Embryonic facial prominence (tissue), 1 donor: ENCODE results near the gene ASB1.
A peak's percentile ranks its signal among the peaks of the same experiment; 100 is the strongest.

ENCODE experiments used
- DNase-seq: peaks from one replicate; pipeline ENCODE4 v3.0.0-alpha.2; 2016; ENCODE audit errors: extremely low spot score

Gene ASB1

GRCh38 chr2:238444242-238444641 lies 17.5 kb downstream of the ASB1 start:
- DNase-seq = no peak

GRCh38 chr2:238445409-238446190 lies 18.9 kb downstream of the ASB1 start:
- DNase-seq = no peak

- no peak for DNase-seq
Observed at GRCh38 chr2:238446371-238446770, 19.6 kb downstream of the ASB1 start.

GRCh38 chr2:238448031-238448955 lies 21.6 kb downstream of the ASB1 start:
- DNase-seq = no peak

- no peak for DNase-seq
Observed at GRCh38 chr2:238449241-238449640, 22.5 kb downstream of the ASB1 start.

- no peak for DNase-seq
Observed at GRCh38 chr2:238449909-238450417, 23.2 kb downstream of the ASB1 start.

- no peak for DNase-seq
Observed at GRCh38 chr2:238450440-238450861, 23.7 kb downstream of the ASB1 start.

- no peak for DNase-seq
Observed at GRCh38 chr2:238453842-238454241, 27.1 kb downstream of the ASB1 start.

- DNase-seq = no peak
Observed at GRCh38 chr2:238456449-238456848, 29.7 kb downstream of the ASB1 start.

GRCh38 chr2:238456970-238457926 lies 30.5 kb downstream of the ASB1 start:
- no peak for DNase-seq

GRCh38 chr2:238457927-238458324 lies 31.2 kb downstream of the ASB1 start:
- no peak for DNase-seq

- DNase-seq = no peak
Observed at GRCh38 chr2:238458651-238459050, 31.9 kb downstream of the ASB1 start.

GRCh38 chr2:238459081-238459629 lies 32.4 kb downstream of the ASB1 start:
- no peak for DNase-seq

GRCh38 chr2:238461051-238461450 lies 34.3 kb downstream of the ASB1 start:
- no peak for DNase-seq

GRCh38 chr2:238461491-238461890 lies 34.8 kb downstream of the ASB1 start:
- no peak for DNase-seq

- DNase-seq = no peak
Observed at GRCh38 chr2:238461916-238462315, 35.2 kb downstream of the ASB1 start.

- no peak for DNase-seq
Observed at GRCh38 chr2:238462782-238463396, 36.2 kb downstream of the ASB1 start.

GRCh38 chr2:238464389-238464788 lies 37.7 kb downstream of the ASB1 start:
- DNase-seq = no peak

- DNase-seq = no peak
Observed at GRCh38 chr2:238465487-238466242, 38.9 kb downstream of the ASB1 start.

- DNase-seq = peak; percentile 11
Observed at GRCh38 chr2:238466243-238466756, 39.6 kb downstream of the ASB1 start.
